ENCODE measurements around the gene R3HDML.

- TF ChIP-seq CTCF (IDR thresholded peaks at IDR 0.05) (no peak), POLR2A (IDR thresholded peaks at IDR 0.05) (no peak)
Measured at GRCh38 chr20:44306927-44307326, 29.9 kb upstream of the R3HDML start.

Data from Peyer's patch (tissue), 4 donors.